Fibroblast of skin of left quadriceps (primary cell): ENCODE results near the gene SDF2.

Experiments
- DNase-seq, 2 experiments: peaks; one replicate each; pipeline ENCODE4 v3.0.0-alpha.2; 2013; ENCODE audit warnings: low read depth in 2 of 2

SDF2 gene, protein sequence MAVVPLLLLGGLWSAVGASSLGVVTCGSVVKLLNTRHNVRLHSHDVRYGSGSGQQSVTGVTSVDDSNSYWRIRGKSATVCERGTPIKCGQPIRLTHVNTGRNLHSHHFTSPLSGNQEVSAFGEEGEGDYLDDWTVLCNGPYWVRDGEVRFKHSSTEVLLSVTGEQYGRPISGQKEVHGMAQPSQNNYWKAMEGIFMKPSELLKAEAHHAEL

DNA sequence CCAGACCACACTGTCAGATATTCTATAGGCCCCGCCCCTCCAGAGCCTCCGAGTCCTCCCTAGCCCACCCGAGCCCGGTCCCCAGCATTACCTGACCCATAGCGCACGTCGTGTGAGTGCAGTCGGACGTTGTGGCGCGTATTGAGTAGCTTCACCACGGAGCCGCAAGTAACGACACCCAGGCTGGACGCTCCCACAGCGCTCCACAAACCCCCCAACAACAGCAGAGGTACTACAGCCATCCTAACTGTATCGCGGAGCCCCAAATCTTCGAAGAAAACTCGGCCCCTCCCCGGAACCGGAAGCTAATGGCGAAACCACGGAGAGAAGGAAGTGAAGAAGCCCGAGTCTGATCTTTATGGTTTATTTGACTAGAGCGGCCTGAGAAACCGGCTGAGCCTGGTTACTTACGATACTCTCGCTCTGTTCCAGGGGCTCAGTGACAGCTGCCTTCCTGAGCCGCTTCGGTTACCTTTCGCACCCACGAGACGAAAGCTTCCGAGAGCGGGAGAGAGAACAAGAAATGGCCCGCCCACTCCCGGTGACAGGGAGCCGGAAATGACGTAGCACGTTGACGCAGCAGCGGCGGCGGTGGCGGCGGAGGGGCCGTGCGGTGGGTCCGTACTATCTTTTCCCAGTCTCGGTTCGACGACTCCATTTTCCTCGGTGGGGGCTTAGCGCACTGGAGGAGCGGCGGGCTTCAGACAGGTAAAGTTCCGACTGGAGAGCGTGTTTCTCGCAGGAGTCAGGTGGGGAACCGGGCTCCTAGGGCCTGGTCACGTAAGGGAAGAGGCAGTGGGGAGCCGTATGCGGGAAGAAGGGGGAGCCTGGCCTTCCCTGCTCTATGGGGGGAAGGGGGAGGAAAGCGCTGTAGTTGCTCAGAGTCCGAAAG lies at the start of gene SDF2, which contains the start of gene SUPT6H:
SDF2 (minus strand) TSS at position 272 of the 892 bp plus-strand sequence; CDS start at position 242, 30 bp downstream.
SUPT6H (plus strand) TSS at position 571 of the 892 bp plus-strand sequence. CDS start 11,197 bp downstream, outside the sequence.
- peak; percentile 60 to 69 for DNase-seq

DNA sequence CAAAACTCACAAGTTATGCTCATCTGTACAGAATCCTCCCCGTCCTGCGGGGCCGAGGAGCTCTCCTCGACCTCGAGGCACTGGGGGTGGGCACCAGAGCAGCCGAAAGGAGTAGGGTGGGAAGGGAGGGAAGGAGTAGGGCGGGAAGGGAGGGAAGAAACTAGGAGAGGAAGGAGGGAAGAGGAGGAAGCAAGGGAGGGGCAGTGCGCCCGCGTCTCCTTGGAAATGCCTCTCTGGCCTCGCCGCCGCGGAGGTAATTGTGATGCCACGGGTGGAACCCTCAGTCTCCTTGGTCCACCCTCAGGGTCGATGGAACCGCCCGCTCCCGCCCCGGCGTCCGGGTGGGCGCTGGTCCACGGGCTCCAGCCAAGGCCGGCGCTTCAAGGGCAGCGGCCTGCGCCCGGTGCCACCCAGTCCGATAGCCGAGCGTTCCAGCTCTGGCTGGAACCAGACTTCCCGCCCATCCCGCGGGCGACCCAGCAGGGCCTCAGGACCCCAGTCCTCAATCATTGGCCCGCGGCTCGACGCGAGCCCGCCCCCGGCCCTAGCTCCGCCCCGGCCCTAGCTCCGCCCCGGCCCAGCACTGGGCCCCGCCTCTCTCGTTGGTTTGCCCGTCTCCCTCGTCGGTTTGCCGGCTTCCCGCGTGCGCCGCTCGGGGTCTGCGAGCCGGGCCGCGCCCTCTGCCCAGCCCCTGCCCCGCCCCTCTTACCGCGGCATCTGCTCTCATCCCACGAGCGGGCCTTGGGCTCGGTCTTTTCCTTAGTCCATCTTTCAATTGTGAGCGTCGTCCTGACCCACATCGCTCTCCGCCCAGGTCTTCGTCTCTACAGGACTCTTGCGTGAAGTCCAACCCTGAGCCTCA lies 49.4 kb upstream of the SDF2 start:
- DNase-seq: peak; percentile 74 to 76

DNA sequence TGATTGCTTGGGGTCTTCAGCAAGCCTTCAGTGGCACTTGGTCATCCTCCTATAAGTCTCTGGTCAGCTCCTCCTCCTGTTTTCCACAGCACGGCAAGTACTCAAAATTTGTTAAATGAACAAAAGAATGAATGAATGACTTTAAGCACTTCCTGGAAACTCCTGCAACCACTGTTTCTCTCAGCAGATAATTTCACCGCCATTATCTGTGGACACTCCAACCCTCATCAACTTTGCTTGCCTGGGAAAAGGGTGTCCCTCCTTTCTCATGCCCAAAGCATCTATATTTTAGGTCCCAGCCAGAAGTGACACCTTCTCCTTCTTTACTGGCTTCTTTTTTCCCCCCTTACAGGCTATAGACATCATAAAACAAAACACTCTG lies 45.6 kb upstream of the SDF2 start:
- DNase-seq: no peak

DNA sequence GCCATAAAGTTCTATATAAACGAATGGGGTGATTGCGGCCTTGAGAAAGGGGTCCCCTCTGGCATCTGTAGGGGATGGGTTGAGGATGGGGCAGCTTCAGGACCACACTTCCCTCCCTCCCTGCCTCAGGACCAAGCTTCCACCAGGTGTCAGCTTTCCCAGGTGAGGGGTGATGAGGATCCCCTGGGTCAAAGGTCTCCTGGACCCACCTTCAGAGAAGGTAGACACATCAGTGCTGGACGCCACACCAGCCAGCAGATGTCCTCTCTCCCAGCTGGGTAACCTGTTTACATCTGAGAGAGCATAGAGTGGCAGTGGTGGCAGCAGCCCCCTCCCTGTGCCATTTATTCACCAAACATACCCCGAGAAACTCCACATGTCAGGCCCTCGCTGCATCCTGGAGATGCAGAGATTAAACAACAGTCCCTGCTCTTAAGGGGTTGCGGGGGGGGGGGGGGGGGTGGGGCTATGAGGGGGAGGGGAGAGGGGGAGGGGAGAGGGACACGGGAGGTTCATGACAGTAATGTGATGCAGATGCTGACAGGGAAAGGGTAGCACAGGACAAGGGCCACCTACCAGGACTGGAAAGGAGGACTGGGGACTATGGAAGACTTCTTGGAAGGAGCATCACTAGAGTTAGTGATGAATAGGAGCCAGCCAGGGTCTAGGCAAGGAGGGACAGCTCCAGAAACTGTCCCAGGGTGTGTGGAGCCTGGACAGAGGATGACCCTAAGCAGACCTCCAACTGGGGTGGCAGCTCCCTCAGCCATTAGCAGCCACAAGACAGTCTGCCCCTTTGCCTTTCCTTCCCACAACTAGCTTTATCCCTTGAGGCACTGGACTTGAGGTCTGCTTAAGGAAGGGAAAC lies 45.0 kb upstream of the SDF2 start:
- DNase-seq: no peak

DNA sequence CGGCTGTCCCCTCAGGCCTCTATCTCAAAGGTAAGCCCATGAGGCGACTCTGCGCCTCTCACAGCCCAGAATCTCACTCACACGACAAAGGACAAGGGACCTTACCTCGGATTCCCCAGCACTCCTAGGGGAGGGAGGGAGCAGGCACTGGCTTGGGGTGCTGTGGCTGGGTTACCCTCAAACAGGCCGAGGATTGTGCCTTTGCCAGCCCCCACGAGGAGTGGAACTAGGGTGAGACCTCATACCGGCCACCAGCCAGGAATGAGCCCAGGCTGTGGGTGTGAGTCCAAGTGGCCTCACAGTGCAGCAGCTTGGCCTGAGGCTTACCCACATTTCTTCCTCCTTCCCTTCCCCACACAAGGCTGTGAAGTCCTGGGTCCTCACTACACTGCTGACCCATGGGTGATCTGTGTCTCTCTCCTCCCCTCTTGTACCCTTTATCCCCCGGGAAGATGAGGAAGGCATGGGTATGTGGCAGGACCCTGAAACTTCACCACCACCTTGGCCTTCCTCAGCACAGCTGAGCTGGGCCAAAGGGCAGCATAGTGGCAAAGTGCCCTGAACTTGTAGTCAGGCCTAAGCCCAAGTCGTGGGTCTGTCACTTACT lies 44.1 kb upstream of the SDF2 start:
- no peak for DNase-seq

DNA sequence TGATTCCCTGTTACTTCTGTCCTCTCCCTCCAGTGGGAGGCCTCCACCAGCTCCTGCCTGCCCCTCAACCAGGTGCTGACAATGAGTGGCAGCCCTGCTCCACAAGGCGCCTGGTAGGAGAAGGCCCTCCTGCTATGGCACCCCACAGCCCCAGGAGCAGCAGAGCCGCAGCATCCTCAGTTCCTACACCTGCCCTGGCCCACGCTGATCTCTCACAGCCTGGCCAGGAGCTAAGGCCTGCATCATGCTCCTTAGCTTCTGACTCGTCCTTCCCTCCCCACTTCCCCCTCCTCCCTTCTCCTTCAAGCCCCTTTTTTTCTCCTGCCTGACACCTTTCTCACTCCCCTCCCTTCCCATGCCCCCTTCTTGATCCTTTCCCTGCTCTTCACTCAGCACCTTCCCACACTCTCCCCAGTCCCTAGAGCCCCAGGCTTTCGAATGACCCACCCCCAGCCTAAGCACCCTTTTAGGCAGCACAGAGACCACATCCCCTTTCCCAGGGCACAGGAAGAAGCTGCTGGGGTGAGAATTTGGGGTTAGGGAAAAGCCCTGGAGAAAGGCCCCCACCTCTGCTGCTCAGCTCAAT lies 43.5 kb upstream of the SDF2 start:
- no peak for DNase-seq

DNA sequence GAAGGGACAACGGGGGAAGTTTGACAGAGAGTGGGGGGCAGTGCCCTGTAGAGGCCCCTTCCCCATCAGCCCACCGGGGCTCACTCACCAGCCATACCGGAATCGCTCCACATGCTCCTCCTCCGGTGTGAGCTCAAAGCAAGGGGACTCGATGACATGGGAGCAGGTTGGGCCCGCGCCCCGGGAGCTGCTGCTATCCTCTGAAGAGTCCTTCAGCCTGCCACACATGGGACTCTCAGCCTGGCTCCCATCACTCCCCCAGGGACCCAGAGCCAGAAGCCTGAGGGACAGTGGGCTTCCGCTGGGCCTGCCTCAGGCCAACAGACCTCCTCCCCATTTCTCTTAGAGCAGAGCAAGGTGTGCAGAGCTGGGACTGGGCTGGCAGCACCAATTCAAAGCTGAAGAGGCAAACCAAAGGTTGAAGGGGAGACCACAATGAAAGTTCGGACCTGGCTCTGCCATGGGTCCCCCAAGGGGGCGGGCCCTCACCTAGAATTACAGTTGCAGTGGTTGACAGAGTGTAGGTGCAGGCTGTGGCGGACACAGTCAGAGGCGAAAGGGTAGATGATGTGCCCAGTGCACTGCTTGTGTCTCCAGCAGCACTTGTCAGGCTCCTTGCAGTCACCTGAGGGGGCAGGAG lies 42.6 kb upstream of the SDF2 start:
- no peak for DNase-seq

DNA sequence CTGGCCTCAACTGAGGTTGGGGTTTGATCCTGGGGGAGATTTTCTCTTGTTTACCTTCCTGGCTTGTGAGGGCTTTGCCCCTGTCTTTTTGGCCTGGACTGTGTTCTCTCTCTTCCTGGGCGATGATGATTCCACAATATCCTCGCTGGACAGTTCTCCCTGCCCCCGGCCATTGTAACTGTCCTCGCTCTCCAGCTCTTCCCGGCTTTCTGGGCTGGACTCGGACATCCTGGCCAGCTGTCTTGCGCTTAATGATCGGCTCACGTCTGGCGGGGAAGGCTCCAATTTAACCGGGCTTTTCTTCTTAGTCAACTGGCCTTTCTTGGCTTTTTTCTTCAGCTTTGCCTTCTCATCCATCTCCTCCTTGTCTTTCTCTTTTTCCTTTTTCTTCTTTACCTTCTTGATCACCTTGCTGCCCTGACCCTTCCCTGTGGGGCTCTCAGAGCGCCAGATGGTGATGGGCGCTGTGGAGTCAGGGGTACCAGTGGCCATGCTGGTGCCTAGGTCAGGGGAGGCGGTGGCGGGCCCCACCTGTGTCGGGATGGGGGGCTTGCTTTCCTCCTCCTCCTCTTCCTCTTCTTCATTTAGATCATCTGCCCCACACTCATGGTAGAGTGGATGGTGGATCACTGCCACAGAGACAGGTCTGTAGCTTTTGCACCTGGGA lies 42.0 kb upstream of the SDF2 start:
- DNase-seq: no peak

DNA sequence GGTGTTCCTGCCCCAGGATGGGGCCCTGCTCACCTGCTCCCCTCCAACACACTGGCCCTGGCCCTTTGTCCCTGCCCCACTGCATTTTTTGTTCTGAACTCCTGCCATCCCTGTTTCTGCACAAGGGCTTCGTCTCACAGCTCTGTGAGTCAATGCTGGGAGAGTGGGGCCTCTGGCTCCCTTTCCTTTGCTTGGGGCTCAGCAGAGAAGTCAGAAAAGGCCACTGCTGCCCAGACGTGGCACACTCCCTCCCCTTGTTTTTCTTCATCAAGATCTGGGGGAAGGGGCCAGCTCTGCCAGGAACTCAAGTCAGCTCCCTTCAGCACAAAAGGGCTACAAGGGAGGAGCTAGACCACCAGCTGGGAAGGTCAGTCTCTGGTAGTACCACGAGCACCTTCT lies 41.0 kb upstream of the SDF2 start:
- DNase-seq: no peak

DNA sequence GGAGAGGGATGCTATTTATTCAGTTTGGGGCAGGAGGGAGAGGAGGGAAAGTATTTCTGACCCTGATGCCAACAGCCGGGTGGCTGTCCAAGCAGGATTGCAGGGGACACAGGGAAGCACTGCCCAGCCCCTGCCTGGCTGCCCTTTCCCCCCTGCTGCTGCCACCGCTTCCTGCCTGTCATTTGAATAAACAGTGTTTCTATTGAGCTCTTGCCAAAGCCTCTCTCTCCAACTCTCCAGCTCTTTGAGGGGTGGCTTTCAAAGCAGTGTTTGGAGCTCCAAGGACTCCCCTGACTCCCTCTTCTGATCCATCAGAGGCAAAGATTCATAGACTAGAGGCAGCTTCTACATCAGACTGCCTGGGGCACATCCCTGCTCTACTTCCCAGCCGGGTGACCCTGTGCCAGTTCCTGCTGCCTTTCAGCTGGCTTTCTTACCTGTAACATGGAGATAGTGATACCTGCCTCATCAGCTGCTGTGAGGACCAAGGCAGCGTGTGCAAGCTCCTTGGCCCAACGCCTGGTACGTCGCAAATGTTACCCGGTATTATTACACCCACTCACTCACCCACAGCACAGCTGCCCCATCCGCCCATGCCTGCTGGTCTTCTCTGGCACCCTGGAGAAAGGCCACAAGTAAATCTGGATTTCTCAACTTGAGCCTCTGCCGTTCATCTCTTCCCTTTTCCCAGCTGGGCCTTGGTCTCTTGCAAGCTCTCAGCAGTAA lies 40.5 kb upstream of the SDF2 start:
- no peak for DNase-seq

DNA sequence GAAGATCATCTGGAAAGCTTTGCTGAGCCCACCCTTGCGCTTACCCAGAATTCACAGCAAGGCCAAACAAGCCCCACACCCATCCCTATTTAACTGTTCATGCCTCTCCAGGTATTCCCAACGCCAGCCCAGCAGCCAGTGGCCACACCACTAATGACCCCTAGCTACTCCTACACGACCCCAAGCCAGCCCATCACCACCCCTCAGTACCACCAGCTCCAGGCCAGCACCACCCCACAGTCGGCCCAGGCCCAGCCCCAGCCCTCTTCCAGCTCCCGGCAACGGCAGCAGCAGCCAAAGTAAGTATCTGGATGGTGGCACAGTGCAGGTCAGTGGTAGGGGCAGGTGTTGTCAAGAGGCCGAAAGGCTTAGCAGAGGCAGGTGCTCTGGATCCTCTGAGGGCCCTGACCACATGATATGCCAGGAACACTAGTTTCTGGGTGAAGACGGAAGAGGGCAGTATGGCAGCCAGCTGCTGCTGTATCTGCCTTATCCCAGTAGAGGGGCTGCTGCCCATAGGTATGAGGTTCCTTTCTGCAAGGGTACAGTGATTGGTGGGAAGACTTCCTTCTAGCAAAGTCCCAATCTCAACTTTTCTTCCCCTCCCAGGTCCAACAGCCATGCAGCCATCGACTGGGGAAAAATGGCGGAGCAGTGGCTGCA lies 39.3 kb upstream of the SDF2 start:
- no peak for DNase-seq

DNA sequence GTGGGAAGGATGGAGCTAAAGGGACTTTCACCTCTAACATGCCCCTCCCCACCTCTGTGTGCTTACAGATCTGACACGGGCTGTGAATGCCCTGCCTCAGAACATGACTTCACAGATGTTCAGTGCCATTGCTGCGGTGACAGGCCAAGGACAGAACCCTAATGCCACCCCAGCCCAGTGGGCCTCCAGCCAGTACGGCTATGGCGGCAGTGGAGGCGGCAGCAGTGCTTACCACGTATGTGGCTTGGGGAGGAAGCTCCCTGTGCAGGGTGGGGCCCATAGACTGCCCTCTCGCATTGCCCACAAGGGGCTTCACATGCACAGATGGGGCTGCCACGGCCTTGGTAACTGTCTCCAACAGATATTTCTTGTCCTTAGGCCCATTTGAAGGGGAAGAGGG lies 38.6 kb upstream of the SDF2 start:
- no peak for DNase-seq

DNA sequence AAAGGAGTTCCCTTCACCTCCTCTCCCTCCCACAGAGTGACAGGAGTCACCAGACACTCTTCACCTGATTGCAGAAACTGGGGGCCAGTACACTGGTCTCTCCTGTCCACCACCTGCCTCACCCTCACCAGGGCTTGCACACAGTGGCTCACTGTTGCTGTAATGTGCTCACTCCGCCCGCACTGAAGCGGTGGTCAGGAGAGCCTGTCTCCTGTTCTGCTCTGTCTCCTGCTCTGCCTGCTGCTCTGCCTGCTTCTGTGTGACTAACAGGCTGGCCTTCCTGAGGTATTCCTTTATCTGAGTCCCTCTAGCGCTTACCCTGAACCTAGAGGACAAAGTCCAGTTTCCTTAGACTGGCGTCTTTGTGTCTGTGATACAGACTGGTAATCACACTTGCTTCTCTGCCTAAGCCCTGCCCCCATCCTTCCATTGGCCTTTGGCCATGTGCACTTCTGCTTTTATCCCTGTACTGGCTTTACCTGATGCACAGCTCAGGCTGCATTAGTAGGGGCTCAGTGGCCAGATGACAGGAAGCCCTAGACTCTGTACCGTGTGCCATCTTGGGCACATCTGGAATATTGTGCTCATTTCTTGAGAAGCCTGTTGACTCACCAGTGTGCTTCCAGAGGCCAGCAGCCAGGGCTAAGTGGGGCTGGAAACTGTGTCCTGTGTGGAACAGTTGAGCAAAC lies 36.7 kb upstream of the SDF2 start:
- no peak for DNase-seq

DNA sequence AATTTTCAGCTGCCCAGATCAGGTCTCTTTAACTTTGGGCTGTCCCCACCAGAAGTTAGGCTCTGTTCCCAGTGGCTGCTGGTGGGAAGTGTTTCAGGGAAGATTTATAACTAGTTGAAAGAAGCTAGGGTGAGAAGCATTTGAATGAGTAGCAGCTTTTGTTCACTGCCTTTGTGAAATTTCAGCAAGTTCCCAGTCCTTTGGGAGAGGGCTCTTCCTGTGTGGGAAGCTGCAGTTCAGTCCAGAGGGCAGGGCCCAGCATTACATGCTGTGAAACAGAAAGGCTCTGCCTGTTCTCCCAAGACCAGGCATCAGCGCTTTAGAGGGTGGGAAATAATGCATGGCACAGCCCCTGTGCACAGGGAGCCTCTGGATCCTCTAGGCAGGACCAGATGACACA lies 32.2 kb upstream of the SDF2 start:
- DNase-seq: no peak

DNA sequence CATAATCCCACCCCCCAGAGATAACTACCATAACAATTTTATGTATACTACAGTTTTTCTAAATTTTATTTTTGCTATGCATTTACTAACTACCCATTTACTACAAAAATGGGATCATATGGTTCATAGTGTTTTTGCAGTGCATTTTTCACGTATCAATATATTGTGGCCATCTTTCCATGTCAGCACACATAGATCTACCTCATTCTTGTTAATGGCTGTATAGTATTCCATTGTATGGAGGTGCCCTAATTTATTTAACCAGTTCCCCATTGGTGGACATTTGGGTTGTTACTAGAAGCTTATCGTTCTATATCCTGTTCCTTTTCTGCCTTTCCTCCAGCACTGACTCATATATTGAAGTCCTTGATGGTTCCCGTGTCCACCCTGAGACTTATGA lies 27.3 kb upstream of the SDF2 start:
- DNase-seq: no peak

DNA sequence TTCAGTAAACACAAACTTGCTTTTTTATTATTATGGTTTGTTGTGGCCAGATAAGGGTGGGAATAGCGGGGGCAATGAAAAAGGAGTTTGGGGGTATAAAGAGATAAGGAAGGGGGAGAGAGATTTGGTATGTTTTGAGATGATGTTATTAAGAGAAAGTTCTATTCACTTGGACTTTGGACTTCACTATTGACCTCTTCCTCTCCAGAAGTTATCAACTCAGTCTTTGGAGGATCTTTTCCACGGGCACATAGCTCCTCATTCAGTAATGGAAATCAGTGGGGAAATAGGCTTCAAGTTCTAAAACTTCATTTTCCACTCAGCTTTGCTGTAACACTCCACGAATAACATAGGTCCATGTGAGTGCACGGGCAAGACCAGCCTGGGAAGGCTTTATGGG lies 26.8 kb upstream of the SDF2 start:
- no peak for DNase-seq

DNA sequence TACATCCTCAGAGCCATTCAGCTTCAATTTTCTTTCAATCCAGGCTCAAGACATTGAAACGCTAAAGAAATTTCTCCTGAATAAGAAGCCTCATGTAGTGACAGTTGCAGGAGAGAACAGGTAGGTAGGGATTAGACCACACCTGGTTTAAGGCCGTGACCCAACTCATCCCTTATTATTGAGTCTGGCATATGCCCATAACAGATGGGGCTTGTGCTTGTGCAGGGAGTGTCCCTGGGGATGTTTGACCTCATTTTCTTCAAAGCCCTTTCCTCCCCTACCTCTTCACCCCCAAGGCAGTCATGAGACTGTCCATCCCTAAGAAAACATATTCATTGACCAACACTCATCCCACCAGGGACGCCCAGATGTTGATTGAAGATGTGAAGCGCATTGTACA lies 24.6 kb upstream of the SDF2 start:
- no peak for DNase-seq

DNA sequence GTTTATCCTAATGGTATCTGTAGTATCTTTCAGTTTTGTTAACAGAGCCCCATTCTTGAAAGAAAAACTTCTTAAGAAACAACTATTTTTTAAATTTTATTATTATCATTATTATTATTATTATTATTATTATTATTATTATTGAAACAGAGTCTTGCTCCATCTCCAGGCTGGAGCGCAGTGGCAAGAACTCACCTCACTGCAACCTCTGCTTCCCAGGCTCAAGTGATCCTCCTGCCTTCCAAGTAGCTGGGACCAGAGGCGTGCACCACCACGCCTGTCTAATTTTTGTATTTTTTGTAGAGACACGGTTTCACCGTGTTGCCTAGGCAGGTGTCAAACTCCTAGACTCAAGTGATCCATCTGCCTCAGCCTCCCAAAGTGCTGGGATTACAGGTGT lies 23.7 kb upstream of the SDF2 start:
- no peak for DNase-seq
